HL-60 (cell line): ENCODE results near the gene CPNE4.

ENCODE experiments used
- DNase-seq, 2 experiments: peaks; one replicate each; pipeline ENCODE4 v3.0.0-alpha.2; 2010 to 2020; ENCODE audit warnings: low read depth in 1 of 2, low spot score in 1 of 2
- H3K27ac ChIP-seq: fragments of 250-450 bp; sonication (Bioruptor Pico); replicated peaks from 2 replicates; pipeline ENCODE4 v1.5.1; 2020; ENCODE audit warnings: mild to moderate bottlenecking, moderate library complexity
- H3K27me3 ChIP-seq: fragments of 250-450 bp; sonication (Bioruptor Pico); 2 replicates; pipeline ENCODE4 v1.5.1; 2021; ENCODE audit warnings: mild to moderate bottlenecking, moderate library complexity; ENCODE audit not compliant: insufficient read depth, poor library complexity, severe bottlenecking
- H3K4me3 ChIP-seq: replicated peaks from 2 replicates; pipeline ENCODE4 v1.5.1; 2011; ENCODE audit warnings: mild to moderate bottlenecking, control low read depth, low read length; ENCODE audit not compliant: insufficient read depth
- CTCF ChIP-seq: IDR thresholded peaks from one replicate; pipeline ENCODE4 v1.5.1; 2011; ENCODE audit warnings: low read length, control low read depth, inconsistent platforms; ENCODE audit not compliant: insufficient read depth
- GABPA ChIP-seq: IDR thresholded peaks from 2 replicates; pipeline ENCODE4 v1.6.1; 2012; ENCODE audit warnings: low read depth
- POLR2AphosphoS5 ChIP-seq: IDR thresholded peaks from 2 replicates; pipeline ENCODE4 v1.6.1; 2012; ENCODE audit warnings: low read depth
- SPI1 ChIP-seq: IDR thresholded peaks from 2 replicates; pipeline ENCODE4 v1.6.1; 2012; ENCODE audit warnings: low read depth, mild to moderate bottlenecking, borderline replicate concordance
- TF ChIP-seq, protein P1 (sequence below): IDR thresholded peaks from 2 replicates; pipeline ENCODE4 v1.6.1; 2012; ENCODE audit warnings: low read depth; ENCODE audit not compliant: insufficient replicate concordance

The CPNE4 gene

GRCh38 chr3:131596884-131597283, 437.9 kb downstream of the CPNE4 start:
- TF ChIP-seq, protein P1, sequence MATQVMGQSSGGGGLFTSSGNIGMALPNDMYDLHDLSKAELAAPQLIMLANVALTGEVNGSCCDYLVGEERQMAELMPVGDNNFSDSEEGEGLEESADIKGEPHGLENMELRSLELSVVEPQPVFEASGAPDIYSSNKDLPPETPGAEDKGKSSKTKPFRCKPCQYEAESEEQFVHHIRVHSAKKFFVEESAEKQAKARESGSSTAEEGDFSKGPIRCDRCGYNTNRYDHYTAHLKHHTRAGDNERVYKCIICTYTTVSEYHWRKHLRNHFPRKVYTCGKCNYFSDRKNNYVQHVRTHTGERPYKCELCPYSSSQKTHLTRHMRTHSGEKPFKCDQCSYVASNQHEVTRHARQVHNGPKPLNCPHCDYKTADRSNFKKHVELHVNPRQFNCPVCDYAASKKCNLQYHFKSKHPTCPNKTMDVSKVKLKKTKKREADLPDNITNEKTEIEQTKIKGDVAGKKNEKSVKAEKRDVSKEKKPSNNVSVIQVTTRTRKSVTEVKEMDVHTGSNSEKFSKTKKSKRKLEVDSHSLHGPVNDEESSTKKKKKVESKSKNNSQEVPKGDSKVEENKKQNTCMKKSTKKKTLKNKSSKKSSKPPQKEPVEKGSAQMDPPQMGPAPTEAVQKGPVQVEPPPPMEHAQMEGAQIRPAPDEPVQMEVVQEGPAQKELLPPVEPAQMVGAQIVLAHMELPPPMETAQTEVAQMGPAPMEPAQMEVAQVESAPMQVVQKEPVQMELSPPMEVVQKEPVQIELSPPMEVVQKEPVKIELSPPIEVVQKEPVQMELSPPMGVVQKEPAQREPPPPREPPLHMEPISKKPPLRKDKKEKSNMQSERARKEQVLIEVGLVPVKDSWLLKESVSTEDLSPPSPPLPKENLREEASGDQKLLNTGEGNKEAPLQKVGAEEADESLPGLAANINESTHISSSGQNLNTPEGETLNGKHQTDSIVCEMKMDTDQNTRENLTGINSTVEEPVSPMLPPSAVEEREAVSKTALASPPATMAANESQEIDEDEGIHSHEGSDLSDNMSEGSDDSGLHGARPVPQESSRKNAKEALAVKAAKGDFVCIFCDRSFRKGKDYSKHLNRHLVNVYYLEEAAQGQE = no peak
- TF ChIP-seq GABPA (no peak), SPI1 (no peak)
- Histone ChIP-seq H3K27me3 (no peaks in the 10 kb centered on the region), H3K4me3 (no peak overlapping the region), H3K27ac (no peak overlapping the region)
- DNase-seq = no peak

DNA sequence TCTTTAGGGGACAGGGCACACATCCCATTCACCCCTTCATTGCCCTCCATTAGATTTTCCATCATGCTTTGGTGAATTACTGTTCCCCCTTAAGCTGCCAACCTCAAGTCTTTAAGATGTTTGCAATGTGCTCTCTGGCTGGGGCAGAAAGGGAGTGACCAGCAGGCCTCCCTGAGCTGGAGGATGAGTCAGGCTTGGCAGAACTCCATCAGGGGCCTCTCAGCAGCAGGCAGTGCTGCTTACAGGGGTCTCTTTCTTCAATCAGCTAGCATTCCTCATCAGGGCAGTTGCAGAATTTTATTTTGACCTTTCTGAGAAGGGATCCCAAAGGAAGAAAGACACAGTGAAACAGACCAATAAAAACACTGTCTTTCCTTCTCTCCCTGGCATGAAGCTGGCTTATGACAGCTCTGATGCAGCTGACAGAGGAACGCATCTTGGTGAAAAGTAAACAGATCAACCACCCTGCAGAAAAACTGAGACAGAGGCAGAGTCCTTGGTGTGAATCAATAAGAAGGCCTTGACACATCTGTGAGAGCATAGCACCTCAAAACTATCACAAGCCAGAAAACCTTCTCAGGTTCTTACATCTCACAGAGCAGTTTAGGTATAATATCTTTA, 443.3 kb downstream of the CPNE4 start:
- no peaks in the 10 kb centered on the region for H3K27me3 ChIP-seq
- TF ChIP-seq GABPA (no peak), CTCF (no peak), POLR2AphosphoS5 (no peak), SPI1 (no peak)
- TF ChIP-seq, protein P1 = no peak
- H3K27ac ChIP-seq = no peak overlapping the region
- DNase-seq = no peak
- H3K4me3 ChIP-seq = no peak overlapping the region

- H3K4me3 ChIP-seq = no peak overlapping the region
- no peak overlapping the region for H3K27ac ChIP-seq
- H3K27me3 ChIP-seq = peaks cover 6% of the 10 kb centered on the region
- no peak for TF ChIP-seq GABPA
- no peak for TF ChIP-seq CTCF
- TF ChIP-seq POLR2AphosphoS5 = no peak
- no peak for TF ChIP-seq SPI1
- TF ChIP-seq, protein P1 = no peak
- no peak for DNase-seq
Measured at GRCh38 chr3:131586277-131586676, 448.5 kb downstream of the CPNE4 start.
